Stimulated activated CD4-positive, alpha-beta T cell treated with anti-CD3 and anti-CD28 coated beads, Interleukin-4, amount 100 ng/mL, for 24 hours (primary cell): ENCODE measurements around the gene STAT4.

Experiments
- DNase-seq: peaks from one replicate; pipeline ENCODE4 v3.0.0-alpha.2; 2020

Gene STAT4

GRCh38 chr2:191150600-191151330, at the start of gene STAT4:
STAT4 (minus strand) TSS chr2:191150994; CDS start chr2:191148203, 2,791 bp downstream.
- peak; percentile 88 for DNase-seq

GRCh38 chr2:191199929-191200512, 49.2 kb upstream of the STAT4 start:
- no peak for DNase-seq

DNA sequence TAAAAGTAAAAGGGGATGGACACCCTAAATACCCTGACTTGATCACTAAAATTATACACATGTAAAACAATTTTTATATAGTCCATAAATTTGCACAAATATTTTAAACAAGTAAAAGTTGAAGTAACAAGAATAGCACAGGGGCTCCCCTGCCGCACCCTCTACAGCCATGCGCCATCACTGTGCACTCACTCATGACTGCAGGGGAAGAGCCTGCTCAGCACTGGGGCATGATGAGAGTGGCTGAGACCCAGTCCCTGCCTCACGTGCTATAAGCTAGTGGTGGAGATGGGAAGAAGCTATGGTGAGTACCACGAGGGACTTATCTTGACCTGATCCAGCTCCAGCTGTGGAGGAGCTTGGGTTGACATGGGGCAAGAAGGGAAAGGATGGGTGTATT, 47.5 kb upstream of the STAT4 start:
- DNase-seq, result no peak

DNA sequence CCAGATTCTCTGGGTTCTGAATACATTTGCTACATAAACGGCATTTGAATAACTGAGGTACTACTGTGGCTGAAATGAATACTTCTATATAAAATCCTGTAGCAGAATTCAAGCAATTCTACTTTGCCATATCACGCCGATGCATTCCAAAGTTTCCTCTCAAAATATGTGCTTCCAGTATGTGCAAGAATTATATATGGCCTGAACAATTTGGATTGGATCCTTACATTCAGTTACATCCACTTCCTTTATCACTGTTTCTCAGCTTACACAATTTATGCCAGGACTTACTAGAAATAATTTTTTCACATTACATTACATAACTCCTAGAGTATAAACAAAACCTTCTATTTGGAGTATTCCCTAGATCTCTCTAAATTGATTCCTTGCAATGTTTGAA, 46.3 kb upstream of the STAT4 start:
- DNase-seq, result no peak

- DNase-seq, result no peak
Observed at GRCh38 chr2:191195021-191195420, 44.2 kb upstream of the STAT4 start.

DNA sequence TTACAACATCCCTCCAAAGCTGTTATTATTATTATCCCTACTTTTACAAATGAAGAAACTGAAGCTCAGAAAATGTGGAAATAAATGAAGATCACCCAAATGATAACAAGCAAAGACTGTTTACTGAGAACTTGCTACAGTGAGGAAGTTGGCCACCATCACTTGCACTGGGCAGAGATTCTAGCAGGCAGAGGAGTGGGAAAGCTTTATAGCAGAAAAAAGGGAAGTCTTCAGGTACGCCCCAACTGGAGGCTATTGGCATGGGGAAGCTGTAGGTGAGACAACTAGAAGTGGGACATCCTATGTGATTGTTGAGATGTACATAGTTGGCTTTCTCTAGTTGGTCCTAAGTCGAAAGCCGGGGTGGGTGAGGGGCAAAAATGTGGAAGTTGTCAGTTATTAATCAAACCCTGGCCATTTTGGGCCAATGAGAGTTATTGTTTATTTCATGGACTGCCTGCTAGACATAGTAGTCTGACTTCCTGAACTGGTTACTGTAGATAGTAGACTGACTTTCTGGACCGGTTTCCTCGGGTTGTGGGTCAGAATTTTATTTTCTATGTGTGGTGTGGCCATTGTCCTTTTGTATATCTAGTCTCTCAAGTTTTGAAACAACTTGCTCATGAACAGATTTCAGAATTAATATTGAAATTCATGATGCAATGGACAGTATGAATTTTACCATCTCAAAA, 40.2 kb upstream of the STAT4 start:
- DNase-seq, result no peak

DNA sequence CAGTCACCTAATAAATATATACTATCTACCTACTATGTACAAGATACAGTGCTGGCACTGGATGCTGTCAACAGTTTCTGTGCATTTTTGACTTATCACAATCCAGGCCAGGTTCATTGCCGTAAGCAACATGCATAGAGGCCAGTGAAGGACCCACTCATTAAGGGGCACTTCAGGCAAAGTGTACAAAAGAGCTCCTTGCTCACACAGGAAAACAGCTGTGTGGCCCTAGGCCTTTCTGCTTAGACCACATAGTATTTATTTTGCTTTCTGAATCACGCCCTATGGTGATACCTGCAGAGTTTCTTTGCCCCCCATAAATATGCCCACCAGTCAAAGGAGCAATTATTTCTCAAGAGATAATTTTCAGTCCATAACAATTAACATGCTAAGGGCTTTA, 39.6 kb upstream of the STAT4 start:
- DNase-seq, result no peak

DNA sequence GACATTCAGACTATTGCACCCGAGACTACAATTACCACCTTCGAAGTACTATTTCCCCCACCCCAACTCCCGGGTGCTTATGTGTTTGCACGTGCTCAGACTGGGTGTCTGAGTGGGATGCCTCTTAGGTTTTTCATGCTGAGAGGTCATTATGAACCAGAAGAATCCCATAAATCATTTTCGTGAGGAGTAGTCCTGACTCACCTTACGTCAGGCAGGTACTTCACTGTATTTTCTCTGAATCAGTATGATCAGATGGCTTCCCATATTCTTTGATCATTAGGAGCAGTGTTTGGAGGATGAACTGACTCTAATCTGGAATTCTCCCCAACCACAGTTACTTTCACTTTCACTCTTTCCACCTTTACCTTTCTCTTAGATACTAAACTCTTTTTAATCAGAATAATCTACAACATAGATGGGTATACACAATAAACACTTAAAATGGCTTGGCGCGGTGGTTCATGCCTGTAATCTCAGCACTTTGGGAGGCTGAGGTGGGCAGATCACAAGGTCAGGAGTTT, 38.4 kb upstream of the STAT4 start:
- DNase-seq, result no peak

DNA sequence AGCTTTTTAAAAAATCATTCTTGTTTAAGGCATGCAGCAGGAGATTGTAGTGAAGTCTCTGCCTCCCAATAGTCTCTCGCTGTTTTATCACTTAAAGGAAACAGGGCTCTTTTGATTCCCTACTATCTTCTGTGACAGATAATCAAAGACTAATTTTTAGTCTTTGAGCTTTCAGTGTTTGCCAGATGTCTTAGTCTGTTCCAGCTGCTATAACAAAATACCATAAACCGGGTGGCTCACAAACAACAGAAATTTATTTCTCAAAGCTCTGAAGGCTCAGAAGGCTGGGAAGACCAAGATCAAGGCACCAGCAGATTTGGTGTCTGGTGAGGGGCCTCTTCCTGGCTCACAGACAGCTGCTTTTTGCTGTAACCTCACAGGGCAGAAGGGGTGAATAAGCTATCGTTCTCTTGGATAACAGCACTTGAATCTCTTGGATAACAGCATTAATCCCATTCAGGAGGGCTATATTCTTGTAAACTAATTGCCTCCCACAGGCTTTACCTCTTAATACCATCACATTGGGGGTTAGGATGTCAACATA, 37.8 kb upstream of the STAT4 start:
- no peak for DNase-seq

DNA sequence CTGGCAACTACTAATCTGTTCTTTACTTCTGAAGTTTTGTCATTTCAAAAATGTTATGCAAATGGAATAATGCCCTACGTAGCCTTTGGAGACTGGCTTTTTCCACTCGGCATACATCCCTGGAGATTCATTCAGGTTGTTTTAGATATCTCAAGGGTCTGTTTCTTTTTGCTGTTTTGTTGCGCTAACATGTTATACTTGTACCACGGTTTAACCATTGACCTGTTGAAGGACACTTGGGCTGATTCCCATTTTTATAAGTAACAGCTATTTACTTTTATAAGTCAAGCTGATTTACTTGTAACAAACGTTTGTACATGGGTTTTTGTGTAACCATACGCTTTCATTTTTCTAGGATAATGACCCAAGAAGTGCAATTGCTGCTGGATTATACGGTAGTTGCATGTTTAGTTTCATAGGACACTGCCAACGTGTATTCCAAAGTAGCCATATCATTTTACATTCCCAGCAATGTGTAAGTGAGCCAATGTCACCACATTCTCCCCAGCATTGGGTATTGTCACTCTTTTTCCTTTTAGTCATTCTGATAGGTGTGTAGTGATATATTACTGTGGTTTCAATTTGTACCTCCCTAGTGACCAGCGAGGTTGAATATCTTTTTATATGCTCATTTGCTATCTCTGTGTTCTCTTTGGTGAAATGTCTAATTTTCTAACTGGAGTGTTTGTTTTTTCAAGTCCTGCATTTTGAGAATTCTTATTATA, 36.5 kb upstream of the STAT4 start:
- no peak for DNase-seq

- DNase-seq, result no peak
Observed at GRCh38 chr2:191184457-191184856, 33.7 kb upstream of the STAT4 start.

DNA sequence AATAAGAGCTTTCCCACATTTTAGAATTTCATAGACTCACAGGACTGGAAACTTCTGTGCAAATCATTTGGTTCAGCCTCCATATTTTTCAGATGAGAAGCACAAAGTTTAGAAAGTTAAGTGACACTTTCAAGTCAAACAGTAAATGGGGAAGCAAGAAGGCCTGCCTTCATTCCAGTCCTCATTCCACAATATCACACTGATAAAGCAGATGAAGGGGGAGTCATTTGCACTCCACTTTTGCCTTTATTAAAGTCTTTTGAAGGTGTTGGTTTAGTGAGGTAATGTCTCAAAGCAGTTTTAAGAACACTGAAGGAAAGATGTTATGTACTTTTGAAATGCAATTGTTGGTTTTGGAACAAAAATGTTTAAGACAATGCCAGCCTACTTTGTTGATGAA, 32.7 kb upstream of the STAT4 start:
- DNase-seq, result no peak

- DNase-seq, result no peak
Observed at GRCh38 chr2:191183081-191183480, 32.3 kb upstream of the STAT4 start.

GRCh38 chr2:191180713-191181112, 29.9 kb upstream of the STAT4 start:
- no peak for DNase-seq

DNA sequence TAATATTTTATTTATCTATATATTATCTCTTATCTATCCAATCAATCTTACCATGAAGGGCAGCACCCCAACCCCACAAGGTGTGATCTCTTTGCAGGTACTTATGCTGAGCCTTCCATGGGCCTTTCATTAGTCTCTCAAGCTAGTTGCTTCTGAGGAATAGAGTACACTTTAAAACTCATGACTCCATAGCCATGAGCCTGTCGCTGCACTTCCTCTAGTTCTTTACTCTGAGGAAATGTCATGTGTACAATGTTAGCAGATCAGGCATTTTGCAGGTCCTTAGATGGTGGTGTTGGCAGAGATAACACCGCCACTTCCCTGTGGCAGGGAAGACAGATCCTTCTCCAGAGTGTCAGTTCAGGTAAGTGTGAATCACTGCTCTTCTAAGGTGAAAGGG, 29.5 kb upstream of the STAT4 start:
- DNase-seq, result no peak

GRCh38 chr2:191178806-191179514, 28.2 kb upstream of the STAT4 start:
- DNase-seq, result no peak

DNA sequence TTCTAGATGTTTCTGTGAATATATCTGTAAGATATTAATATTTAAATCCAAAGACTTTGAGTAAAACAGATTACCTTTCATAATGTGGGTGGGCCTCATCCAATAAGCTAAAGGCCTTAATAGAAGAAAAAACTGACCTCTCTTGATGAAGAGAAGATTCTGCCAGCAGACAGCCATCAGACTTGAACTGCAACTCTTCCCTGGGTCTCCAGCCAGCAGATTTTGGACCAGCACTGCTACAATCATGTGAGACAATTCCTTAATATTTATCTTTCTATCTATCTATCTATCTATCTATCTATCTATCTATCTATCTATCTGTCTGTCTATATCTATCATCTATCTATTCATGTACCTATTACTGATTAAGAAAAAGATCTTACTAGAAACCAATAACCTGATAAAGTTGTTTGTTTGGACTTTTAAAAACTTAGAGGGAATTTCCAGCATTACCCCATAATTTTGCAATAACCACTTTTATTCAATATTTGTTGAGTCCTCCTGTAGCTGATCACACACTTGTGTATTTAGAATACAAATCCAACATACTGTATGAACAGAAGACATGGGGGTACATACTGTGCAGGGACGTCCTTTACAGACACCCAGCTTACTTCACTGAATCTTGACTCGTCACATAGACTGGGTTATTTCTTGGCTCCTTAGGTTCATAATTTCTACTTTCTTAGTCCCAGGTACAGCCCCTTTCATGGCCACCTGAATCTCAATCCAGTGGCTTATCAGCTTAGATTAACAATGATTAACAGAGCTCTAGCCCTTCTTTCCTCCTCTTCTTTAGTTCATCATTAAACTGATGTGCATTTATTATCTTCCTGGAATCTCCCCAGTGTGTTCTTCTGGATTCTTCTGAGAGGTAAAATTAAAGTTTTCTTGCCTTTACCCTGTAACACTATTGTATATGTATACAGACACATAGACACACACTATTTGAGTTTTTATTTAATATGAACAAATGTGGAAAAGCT, 27.2 kb upstream of the STAT4 start:
- no peak for DNase-seq

GRCh38 chr2:191176801-191177438, 26.1 kb upstream of the STAT4 start:
- DNase-seq, result no peak

DNA sequence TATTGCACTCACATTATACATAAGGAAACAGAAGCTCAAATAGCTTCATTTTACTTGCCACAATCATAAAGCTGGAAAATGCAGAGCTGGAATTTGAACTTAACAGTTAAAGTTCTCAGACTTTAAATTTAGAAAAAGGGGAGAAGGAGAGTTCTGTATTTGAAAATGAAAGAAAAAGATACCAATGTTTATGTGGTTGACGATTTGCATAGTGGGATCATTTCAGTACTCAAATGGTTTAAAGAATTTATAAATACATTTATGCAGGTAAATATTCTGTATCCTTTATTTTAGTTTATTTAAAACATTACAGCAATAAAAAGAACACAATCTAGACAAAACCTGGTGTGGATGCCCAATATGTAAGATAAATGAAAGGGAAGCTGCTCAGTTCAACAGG, 25.5 kb upstream of the STAT4 start:
- no peak for DNase-seq

- no peak for DNase-seq
Observed at GRCh38 chr2:191174442-191174841, 23.6 kb upstream of the STAT4 start.

DNA sequence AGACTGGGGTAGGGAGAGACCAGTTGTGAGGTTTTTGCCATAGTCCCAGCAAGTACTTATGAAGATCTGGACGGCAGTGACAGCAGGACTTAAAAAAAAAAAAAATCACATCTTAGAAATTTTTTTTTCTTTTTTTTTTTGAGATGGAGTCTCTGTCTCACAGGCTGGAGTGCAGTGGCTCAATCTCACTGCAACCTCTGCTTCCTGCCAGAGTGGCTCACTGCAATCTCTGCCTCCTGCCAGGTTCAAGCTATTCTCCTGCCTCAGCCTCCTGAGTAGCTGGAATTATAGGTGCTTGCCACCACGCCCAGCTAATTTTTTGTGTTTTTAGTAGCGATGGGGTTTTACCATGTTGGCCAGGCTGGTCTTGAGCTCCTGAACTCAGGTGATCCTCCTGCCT, 22.4 kb upstream of the STAT4 start:
- no peak for DNase-seq
